ENCODE measurements around the gene MEPCE.
"Not testable (repeated sequence)": the region's sequence is repeated elsewhere in the genome, so short reads cannot be mapped to it uniquely, and the experiment has no call there.

The MEPCE gene

GRCh38 chr7:100429637-100430492 lies at the start of gene MEPCE:
Gene MEPCE, plus strand, starts transcription at chr7:100429831. Its CDS starts 188 bp downstream, at chr7:100430019.
- Histone ChIP-seq H3K4me3 (ENCODE audit: low read length in 2 of 2) (peak within 1 kb of the TSS; percentile 69 to 88), H3K9ac (ENCODE audit: low read length in 2 of 2) (peak within 1 kb of the TSS; percentile 92 to 98), H3K9me3 (ENCODE audit: control insufficient read depth in 2 of 2, low read length in 2 of 2) (no peaks in the 10 kb centered on the region), H3K27me3 (ENCODE audit: control insufficient read depth in 1 of 2, insufficient read depth in 2 of 2, low read length in 2 of 2) (no peaks in the 10 kb centered on the region), H3K36me3 (ENCODE audit: control insufficient read depth in 2 of 2, insufficient read depth in 2 of 2, low read length in 2 of 2) (peaks cover 16 to 20% of the 10 kb centered on the region in 2 donors), H3K4me1 (ENCODE audit: control insufficient read depth, insufficient read depth, low read length) (peaks cover 40% of the 10 kb centered on the region), H3K27ac (ENCODE audit: low read length) (peak within 1 kb of the TSS; percentile 100)

GRCh38 chr7:100380196-100380595 lies 49.4 kb upstream of the MEPCE start:
- Histone ChIP-seq H3K9ac (ENCODE audit: low read length in 2 of 2) (no peak overlapping the region), H3K36me3 (ENCODE audit: control insufficient read depth in 2 of 2, insufficient read depth in 2 of 2, low read length in 2 of 2) (no peaks in the 10 kb centered on the region), H3K4me3 (ENCODE audit: low read length in 2 of 2) (no peak overlapping the region), H3K9me3 (ENCODE audit: control insufficient read depth in 2 of 2, low read length in 2 of 2) (no peaks in the 10 kb centered on the region), H3K27me3 (ENCODE audit: control insufficient read depth in 1 of 2, insufficient read depth in 2 of 2, low read length in 2 of 2) (no peaks in the 10 kb centered on the region), H3K4me1 (ENCODE audit: control insufficient read depth, insufficient read depth, low read length) (no peaks in the 10 kb centered on the region), H3K27ac (ENCODE audit: low read length) (no peak overlapping the region)

- not testable (repeated sequence) for H3K4me1 ChIP-seq (ENCODE audit: control insufficient read depth, insufficient read depth, low read length); H3K36me3 ChIP-seq (ENCODE audit: control insufficient read depth in 2 of 2, insufficient read depth in 2 of 2, low read length in 2 of 2); H3K4me3 ChIP-seq (ENCODE audit: low read length in 2 of 2); H3K9me3 ChIP-seq (ENCODE audit: control insufficient read depth in 2 of 2, low read length in 2 of 2); H3K27me3 ChIP-seq (ENCODE audit: control insufficient read depth in 1 of 2, insufficient read depth in 2 of 2, low read length in 2 of 2); H3K9ac ChIP-seq (ENCODE audit: low read length in 2 of 2); H3K27ac ChIP-seq (ENCODE audit: low read length)
Measured at GRCh38 chr7:100381531-100382233, 47.9 kb upstream of the MEPCE start.

GRCh38 chr7:100382234-100382853 lies 47.3 kb upstream of the MEPCE start:
- not testable (repeated sequence) for H3K9ac ChIP-seq (ENCODE audit: low read length in 2 of 2); H3K9me3 ChIP-seq (ENCODE audit: control insufficient read depth in 2 of 2, low read length in 2 of 2); H3K27ac ChIP-seq (ENCODE audit: low read length); H3K4me1 ChIP-seq (ENCODE audit: control insufficient read depth, insufficient read depth, low read length); H3K36me3 ChIP-seq (ENCODE audit: control insufficient read depth in 2 of 2, insufficient read depth in 2 of 2, low read length in 2 of 2); H3K27me3 ChIP-seq (ENCODE audit: control insufficient read depth in 1 of 2, insufficient read depth in 2 of 2, low read length in 2 of 2); H3K4me3 ChIP-seq (ENCODE audit: low read length in 2 of 2)

GRCh38 chr7:100384628-100385294 lies 44.9 kb upstream of the MEPCE start:
- Histone ChIP-seq H3K36me3 (ENCODE audit: control insufficient read depth in 2 of 2, insufficient read depth in 2 of 2, low read length in 2 of 2) (no peaks in the 10 kb centered on the region), H3K9me3 (ENCODE audit: control insufficient read depth in 2 of 2, low read length in 2 of 2) (no peaks in the 10 kb centered on the region), H3K4me1 (ENCODE audit: control insufficient read depth, insufficient read depth, low read length) (no peaks in the 10 kb centered on the region), H3K27ac (ENCODE audit: low read length) (no peak overlapping the region), H3K4me3 (ENCODE audit: low read length in 2 of 2) (no peak overlapping the region), H3K9ac (ENCODE audit: low read length in 2 of 2) (no peak overlapping the region), H3K27me3 (ENCODE audit: control insufficient read depth in 1 of 2, insufficient read depth in 2 of 2, low read length in 2 of 2) (no peaks in the 10 kb centered on the region)

- Histone ChIP-seq H3K27me3 (ENCODE audit: control insufficient read depth in 1 of 2, insufficient read depth in 2 of 2, low read length in 2 of 2) (peaks cover 0 to 4% of the 10 kb centered on the region in 2 donors), H3K4me3 (ENCODE audit: low read length in 2 of 2) (no peak overlapping the region), H3K4me1 (ENCODE audit: control insufficient read depth, insufficient read depth, low read length) (no peaks in the 10 kb centered on the region), H3K9ac (ENCODE audit: low read length in 2 of 2) (no peak overlapping the region), H3K36me3 (ENCODE audit: control insufficient read depth in 2 of 2, insufficient read depth in 2 of 2, low read length in 2 of 2) (no peaks in the 10 kb centered on the region), H3K9me3 (ENCODE audit: control insufficient read depth in 2 of 2, low read length in 2 of 2) (no peaks in the 10 kb centered on the region), H3K27ac (ENCODE audit: low read length) (no peak overlapping the region)
Measured at GRCh38 chr7:100386940-100387339, 42.7 kb upstream of the MEPCE start.

GRCh38 chr7:100387695-100388094 lies 41.9 kb upstream of the MEPCE start:
- Histone ChIP-seq H3K9ac (ENCODE audit: low read length in 2 of 2) (no peak overlapping the region), H3K4me3 (ENCODE audit: low read length in 2 of 2) (no peak overlapping the region), H3K27me3 (ENCODE audit: control insufficient read depth in 1 of 2, insufficient read depth in 2 of 2, low read length in 2 of 2) (peaks cover 0 to 4% of the 10 kb centered on the region in 2 donors), H3K36me3 (ENCODE audit: control insufficient read depth in 2 of 2, insufficient read depth in 2 of 2, low read length in 2 of 2) (no peaks in the 10 kb centered on the region), H3K4me1 (ENCODE audit: control insufficient read depth, insufficient read depth, low read length) (no peaks in the 10 kb centered on the region), H3K9me3 (ENCODE audit: control insufficient read depth in 2 of 2, low read length in 2 of 2) (no peaks in the 10 kb centered on the region), H3K27ac (ENCODE audit: low read length) (no peak overlapping the region)

GRCh38 chr7:100389437-100390088 lies 40.1 kb upstream of the MEPCE start:
- Histone ChIP-seq H3K27me3 (ENCODE audit: control insufficient read depth in 1 of 2, insufficient read depth in 2 of 2, low read length in 2 of 2) (peaks cover 0 to 4% of the 10 kb centered on the region in 2 donors), H3K9me3 (ENCODE audit: control insufficient read depth in 2 of 2, low read length in 2 of 2) (no peaks in the 10 kb centered on the region), H3K27ac (ENCODE audit: low read length) (no peak overlapping the region), H3K9ac (ENCODE audit: low read length in 2 of 2) (no peak overlapping the region), H3K4me1 (ENCODE audit: control insufficient read depth, insufficient read depth, low read length) (no peaks in the 10 kb centered on the region), H3K4me3 (ENCODE audit: low read length in 2 of 2) (no peak overlapping the region), H3K36me3 (ENCODE audit: control insufficient read depth in 2 of 2, insufficient read depth in 2 of 2, low read length in 2 of 2) (no peaks in the 10 kb centered on the region)

- H3K4me3 ChIP-seq (ENCODE audit: low read length in 2 of 2): no peak overlapping the region
- no peak overlapping the region for H3K9ac ChIP-seq (ENCODE audit: low read length in 2 of 2)
- H3K9me3 ChIP-seq (ENCODE audit: control insufficient read depth in 2 of 2, low read length in 2 of 2): no peaks in the 10 kb centered on the region
- no peak overlapping the region for H3K27ac ChIP-seq (ENCODE audit: low read length)
- H3K36me3 ChIP-seq (ENCODE audit: control insufficient read depth in 2 of 2, insufficient read depth in 2 of 2, low read length in 2 of 2): no peaks in the 10 kb centered on the region
- peaks cover 0 to 4% of the 10 kb centered on the region in 2 donors for H3K27me3 ChIP-seq (ENCODE audit: control insufficient read depth in 1 of 2, insufficient read depth in 2 of 2, low read length in 2 of 2)
- H3K4me1 ChIP-seq (ENCODE audit: control insufficient read depth, insufficient read depth, low read length): no peaks in the 10 kb centered on the region
Measured at GRCh38 chr7:100390286-100391009, 39.2 kb upstream of the MEPCE start.
